DMS114 treated with DMSO at 0.1 percent for 48 hours (cell line): ENCODE data around the gene VPREB3.

Source experiments
- DNase-seq: peaks from one replicate; lab custom pipeline; 2025; ENCODE audit not compliant: unreplicated experiment; lab: John Stamatoyannopoulos, UW

VPREB3 gene, protein sequence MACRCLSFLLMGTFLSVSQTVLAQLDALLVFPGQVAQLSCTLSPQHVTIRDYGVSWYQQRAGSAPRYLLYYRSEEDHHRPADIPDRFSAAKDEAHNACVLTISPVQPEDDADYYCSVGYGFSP

DNA sequence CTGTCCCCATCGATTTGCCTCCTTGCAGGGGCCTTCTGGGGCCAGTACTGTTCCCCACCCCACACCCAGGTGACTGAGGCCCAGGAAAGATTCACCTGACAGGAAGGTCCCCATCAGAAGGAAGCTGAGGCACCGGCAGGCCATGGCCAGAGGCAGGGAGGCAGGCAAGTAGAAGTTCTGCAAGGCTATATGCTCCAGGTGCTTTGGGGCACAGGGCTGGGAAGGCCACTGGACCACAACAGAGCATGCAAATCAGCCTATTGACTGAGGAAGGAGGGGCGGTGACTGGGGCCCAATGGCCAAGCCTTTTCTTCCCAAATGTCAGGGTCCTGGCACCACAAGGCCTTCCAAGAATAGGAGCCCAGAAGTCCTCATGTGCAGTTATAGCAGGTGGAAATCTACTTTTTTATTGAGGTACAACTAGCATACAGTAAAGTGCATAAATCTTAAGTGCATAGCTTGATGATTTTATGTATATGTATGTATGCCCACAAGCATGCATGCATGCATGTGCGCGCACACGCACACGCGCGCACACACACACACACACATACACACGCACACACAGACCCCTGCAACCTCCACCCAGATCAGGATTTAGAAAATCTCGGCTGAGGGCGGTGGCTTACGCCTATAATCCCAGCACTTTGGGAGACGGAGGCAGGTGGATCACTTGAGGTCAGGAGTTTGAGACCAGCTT is at the start of gene VPREB3:
Gene VPREB3, minus strand, starts transcription at position 206 of the 700 bp plus-strand sequence. Its CDS starts 62 bp downstream, at position 144.
- no peak for DNase-seq

DNA sequence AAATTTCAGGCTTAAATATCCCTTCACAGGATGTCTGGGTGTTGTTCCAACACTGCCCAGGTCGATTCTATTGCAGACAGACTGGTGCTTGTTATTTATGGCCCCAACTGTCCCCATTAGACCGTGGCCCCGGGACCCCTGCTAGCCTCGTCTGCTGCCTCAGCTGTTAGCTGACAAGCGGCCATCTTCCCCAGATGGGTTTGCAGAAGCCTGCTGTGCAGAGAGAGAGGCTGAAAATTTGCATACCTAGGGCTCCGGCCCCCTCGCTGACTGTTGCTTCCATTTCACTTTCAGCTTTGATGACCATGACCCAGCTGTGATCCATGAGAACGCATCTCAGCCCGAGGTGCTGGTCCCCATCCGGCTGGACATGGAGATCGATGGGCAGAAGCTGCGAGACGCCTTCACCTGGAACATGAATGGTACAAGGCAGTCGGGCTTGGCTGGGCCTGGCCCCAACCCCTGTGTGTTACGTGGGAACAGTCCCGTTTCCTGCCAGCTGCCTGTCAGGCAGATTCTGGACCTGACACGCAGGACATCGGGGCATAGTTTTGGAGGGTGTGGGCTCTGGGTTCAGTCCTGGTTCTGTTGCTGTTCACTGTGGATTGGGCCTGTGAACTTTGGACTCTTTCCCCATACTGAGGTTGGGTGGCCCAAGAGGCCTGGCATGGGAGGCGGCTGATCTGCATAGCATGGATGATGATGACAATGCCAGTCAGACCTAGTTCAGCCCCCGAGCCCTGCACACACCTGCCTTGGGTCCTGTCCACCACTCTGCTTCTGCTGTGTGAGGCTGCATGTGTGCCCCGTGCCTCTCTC is 49.0 kb upstream of the VPREB3 start:
- DNase-seq = no peak

DNA sequence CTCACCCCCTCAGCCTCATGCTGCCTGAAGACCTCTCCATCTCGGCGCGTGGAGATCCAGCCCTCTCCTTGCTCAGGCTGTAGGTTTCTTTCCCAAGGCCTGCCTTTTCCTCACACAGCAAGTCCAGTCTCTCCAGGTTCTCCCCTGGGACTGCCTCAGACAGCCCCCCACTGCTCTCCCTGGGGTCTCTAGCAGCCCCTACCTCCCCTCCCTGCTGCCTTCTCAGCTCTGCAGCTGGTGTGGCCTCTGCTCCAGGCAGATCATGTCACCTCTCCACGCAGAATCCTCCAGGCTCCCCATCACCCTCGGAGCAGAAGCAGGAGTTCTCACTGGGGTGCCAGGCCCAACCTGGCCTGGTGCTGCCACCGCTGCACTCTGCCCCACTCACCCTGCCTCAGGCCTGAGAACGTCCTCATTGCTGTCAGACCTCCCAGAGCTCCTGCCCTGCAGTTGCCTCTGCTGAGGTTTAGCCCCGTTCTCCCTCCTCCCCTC is 47.7 kb upstream of the VPREB3 start:
- no peak for DNase-seq

DNA sequence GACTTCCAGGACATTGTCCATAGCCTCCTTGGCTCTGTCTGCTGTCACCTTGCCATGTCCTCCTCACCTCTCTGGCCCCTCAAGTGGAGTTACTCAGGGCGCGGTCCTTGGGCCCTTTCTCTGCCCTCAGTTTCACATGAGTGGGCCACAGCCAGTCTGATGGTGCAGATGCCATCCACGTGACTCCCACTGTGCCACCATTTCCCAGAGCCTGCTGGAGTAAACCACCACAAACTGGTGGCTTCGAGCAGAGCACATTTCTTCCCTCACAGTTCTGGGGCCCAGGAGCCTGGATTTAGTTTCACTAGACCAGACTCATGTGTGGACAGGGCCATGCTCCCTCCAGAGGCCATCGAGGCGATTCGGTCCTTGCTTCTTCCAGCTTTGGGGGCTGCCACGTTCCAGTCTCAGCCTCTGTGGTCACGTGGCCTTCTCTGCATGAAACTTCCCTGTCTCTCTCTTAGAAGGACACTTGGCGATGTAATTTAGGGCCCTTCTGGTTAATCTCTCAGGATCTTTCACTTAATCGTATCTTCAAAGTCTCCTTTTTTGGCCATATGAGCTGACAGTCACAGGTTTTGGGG is 47.1 kb upstream of the VPREB3 start:
- no peak for DNase-seq

DNA sequence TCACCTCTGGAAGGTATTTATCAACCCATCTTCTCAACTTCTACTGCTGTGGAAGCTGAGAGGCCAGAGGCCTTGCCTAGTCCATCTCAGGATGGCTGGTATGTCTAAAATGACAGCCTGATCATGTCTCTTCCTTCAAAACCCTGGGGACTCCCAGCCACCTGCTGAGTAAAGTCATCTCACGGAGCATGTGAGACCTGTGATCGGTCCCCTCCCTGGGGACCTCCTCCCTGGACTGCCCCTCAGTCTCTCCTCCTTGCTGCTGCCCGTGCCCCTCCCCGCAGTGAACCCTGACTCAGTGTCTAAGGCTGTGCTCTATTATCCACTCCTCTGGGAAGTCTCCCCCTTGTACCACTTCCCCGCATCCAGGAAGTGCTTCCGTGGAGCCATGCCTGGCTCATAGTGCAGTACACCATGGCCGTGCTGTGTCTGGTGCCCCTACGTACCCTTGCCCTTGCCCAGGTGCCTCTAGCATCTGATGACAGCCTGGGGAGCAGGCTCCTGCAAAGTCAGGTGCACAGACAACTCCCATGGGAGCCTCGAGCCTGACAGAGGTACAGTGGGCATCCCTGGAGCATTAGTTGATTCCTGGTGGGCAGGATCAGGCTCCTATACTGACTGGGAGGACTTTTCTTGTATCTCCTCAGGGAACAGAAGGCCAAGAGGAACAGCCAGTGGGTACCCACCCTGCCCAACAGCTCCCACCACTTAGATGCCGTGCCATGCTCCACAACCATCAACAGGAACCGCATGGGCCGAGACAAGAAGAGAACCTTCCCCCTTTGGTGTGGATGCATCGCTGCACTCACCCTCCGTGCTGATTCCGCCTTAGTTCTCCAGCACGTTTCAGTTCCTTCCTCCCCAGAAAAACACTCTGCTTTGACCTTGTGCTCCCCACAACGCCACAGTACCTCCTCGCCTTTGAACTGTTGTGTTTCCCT is 46.3 kb upstream of the VPREB3 start:
- DNase-seq = no peak

DNA sequence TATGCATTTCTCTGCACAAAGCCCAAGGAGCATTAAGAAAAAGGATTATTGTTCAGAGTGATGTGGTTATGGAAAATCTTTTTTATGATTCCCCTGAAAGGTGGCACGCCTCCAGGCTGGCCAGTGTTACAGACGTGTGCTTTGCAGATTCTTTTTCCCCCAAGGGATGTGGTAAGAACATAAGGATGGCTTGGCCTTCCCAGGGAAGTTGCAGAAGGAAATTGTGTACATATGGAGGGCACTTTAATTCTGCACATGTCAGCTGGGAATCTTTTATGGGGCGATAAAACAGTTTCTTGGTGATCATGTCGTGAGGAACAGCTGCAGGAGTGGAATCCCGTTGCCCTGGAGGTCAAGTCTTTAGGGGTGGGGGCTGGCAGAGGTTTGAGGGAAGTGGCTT is 42.2 kb upstream of the VPREB3 start:
- DNase-seq = no peak

DNA sequence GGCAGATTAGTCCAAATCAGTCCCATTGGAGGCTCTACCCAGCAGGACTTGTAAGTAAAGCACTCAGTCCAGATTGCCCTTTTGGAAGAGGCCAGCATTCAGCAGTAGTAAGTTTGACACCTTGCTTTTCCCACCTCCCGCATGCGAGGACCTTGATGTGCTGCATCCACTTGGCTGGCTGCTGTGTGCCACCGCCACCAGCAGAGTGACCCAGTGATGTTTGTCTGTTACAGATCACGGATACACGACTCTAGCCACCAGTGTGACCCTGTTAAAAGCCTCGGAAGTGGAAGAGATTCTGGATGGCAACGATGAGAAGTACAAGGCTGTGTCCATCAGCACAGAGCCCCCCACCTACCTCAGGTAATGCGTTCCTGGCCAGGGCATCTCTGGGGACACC is 39.1 kb upstream of the VPREB3 start:
- DNase-seq = no peak

- no peak for DNase-seq
Observed at GRCh38 chr22:23791738-23792645, 37.8 kb upstream of the VPREB3 start.

- no peak for DNase-seq
Observed at GRCh38 chr22:23790819-23791737, 36.9 kb upstream of the VPREB3 start.

DNA sequence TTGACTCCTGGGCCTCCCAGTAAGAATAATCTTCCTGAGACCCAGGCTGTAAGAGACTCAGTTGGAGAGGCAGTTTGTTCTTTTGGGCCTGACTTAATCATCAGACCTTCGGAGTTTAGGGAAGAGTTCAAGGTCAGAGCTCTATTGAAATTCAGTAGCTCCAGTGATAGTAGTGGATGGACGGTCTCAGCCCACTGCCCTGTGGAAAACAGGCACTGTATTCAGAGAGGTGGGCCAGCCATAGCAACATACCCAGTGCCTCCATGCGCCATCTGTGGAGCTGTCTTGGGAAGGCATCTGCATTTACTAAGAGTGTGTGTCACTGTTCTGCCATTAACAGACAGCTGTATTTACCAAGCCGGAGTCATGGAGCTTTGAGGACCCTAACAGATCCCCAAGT is 35.4 kb upstream of the VPREB3 start:
- DNase-seq = no peak

DNA sequence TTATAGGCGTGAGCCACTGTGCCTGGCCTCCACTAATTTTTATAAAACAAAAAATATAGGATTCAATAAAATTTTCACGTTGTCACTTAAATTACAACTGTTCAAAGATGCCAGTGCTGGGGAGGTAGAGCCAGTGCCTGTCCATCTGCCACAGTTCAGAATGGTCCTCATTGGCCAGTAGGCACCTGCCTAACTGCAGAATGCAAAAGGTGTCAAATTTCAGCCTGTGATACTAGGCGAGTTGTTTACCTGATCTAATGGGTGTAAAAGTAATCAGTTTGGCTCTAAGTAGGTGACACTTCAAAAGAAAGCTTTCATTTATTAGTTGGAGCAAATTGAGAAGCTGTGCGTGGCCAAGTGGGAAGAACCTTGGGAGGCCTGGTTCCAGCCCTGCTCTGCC is 34.9 kb upstream of the VPREB3 start:
- no peak for DNase-seq

DNA sequence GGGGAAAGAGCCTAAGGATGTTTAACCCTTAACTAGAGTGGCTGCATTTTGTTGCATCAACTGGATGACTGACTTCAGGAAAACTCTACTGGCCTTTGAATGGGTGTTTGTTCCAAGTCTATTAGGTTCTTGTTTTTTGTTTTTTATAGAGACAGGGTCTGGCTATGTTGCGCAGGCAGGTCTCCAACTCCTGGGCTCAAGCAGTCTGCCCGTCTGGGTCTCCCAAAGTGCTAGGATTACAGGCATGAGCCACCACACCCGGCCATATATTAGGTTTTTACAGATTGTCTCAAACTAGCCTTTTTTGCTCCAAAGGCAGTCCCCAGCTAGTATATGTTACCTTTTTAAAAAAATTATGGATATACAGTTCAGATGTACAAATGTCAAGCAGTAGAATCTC is 33.7 kb upstream of the VPREB3 start:
- no peak for DNase-seq

DNA sequence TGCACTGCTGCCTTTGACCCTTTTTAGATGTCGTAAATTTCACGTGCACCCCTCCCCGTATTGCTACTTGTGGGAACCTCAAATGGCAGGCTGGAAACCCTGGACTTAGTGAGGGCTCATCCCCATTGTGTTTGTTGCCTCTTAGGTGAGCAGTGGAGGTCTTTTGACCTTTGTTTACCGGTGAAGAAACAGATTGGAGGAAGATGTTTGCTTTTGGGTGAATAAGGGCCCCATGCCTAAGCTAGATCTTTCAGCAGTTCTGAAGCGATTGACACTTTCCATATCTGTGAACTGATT is 33.3 kb upstream of the VPREB3 start:
- DNase-seq = no peak

GRCh38 chr22:23786752-23787599 is 32.8 kb upstream of the VPREB3 start, which contains the start of gene SMARCB1:
Gene SMARCB1 (plus strand): TSS chr22:23786966. CDS start chr22:23787170, 204 bp downstream.
- peak; percentile 63 for DNase-seq

GRCh38 chr22:23786261-23786710 is 32.1 kb upstream of the VPREB3 start:
- DNase-seq = no peak

GRCh38 chr22:23784215-23784732 is 30.0 kb upstream of the VPREB3 start:
- no peak for DNase-seq
